Activated CD4-positive, alpha-beta memory T cell treated with anti-CD3 and anti-CD28 coated beads, Interleukin-2, amount 10 ng/mL, durations not matched to agents 7 days and 5 days (primary cell): ENCODE data around the gene ZNF750. TPM values are rescaled to one million over a fixed set of nuclear protein-coding genes. Genes with fewer than 3 reads are reported as not detected.

Experiments
- CTCF ChIA-PET: fragments of 350-600 bp; sonication (Branson Sonifier 250); formaldehyde crosslinking; loops from one replicate; lab custom pipeline; 2021; ENCODE audit warnings: antibody characterized with exemption, inconsistent platforms; lab: Charles Lee
- POLR2A ChIA-PET: fragments of 350-600 bp; sonication (Branson Sonifier 250); formaldehyde crosslinking; loops from one replicate; lab custom pipeline; 2021; ENCODE audit warnings: antibody characterized with exemption; lab: Charles Lee
- DNase-seq: peaks from one replicate; pipeline ENCODE4 v3.0.0-alpha.2; 2020
- H3K27ac Mint-ChIP-seq: one replicate; pipeline ENCODE4 v1.8.0; 2021; ENCODE audit warnings: mild to moderate bottlenecking, mixed read lengths
- H3K27me3 Mint-ChIP-seq: one replicate; pipeline ENCODE4 v1.8.0; 2021; ENCODE audit warnings: mixed read lengths
- H3K36me3 Mint-ChIP-seq: one replicate; pipeline ENCODE4 v1.8.0; 2021; ENCODE audit warnings: low read depth, mixed read lengths
- H3K4me1 Mint-ChIP-seq: one replicate; pipeline ENCODE4 v1.8.0; 2021; ENCODE audit warnings: mixed read lengths
- H3K4me3 Mint-ChIP-seq: one replicate; pipeline ENCODE4 v1.8.0; 2021; ENCODE audit warnings: mild to moderate bottlenecking, mixed read lengths
- H3K9me3 Mint-ChIP-seq: one replicate; pipeline ENCODE4 v1.8.0; 2021; ENCODE audit warnings: mixed read lengths
- total RNA-seq, 2 experiments: library from RNA; stranded (reverse); gene quantifications; one replicate each; pipeline ENCODE4 v1.2.3, GENCODE V29; 2021

Gene ZNF750
- total RNA-seq, 2 experiments from 2014 or later, result not detected

GRCh38 chr17:82871056-82871775, 31.4 kb upstream of the ZNF750 start:
- Mint-ChIP-seq H3K4me1 (peaks cover 26% of the 10 kb centered on the region), H3K4me3 (no peak overlapping the region), H3K27ac (no peak overlapping the region), H3K36me3 (peaks cover 13% of the 10 kb centered on the region), H3K27me3 (no peaks in the 10 kb centered on the region), H3K9me3 (no peaks in the 10 kb centered on the region)
- CTCF ChIA-PET, result no interaction called here
- POLR2A ChIA-PET, result interaction anchor here (0.9 kb wide), 1 partner anchor 14 kb away, joined by 3 read pairs; no protein-coding TSS in a partner anchor
- no peak for DNase-seq

GRCh38 chr17:82870541-82870940, 30.7 kb upstream of the ZNF750 start:
- H3K27me3 Mint-ChIP-seq, result no peaks in the 10 kb centered on the region
- ChIA-PET CTCF (no interaction called here), POLR2A (interaction anchor here (0.9 kb wide), 1 partner anchor 15 kb away, joined by 3 read pairs; no protein-coding TSS in a partner anchor)
- no peak for DNase-seq
- no peak overlapping the region for H3K27ac Mint-ChIP-seq
- H3K9me3 Mint-ChIP-seq, result no peaks in the 10 kb centered on the region
- H3K4me3 Mint-ChIP-seq, result no peak overlapping the region
- peaks cover 31% of the 10 kb centered on the region for H3K4me1 Mint-ChIP-seq
- H3K36me3 Mint-ChIP-seq, result peaks cover 13% of the 10 kb centered on the region

- Mint-ChIP-seq H3K4me3 (no peak overlapping the region), H3K27me3 (no peaks in the 10 kb centered on the region), H3K9me3 (no peaks in the 10 kb centered on the region), H3K36me3 (peaks cover 13% of the 10 kb centered on the region), H3K4me1 (peaks cover 34% of the 10 kb centered on the region), H3K27ac (no peak overlapping the region)
- ChIA-PET CTCF (interaction anchor here (1.1 kb wide), 1 partner anchor 88 kb away, joined by 4 read pairs; no protein-coding TSS in a partner anchor), POLR2A (no interaction called here)
- no peak for DNase-seq
These were observed 30.3 kb upstream of the ZNF750 start for GRCh38 chr17:82870091-82870491.

GRCh38 chr17:82869536-82869935, 29.7 kb upstream of the ZNF750 start:
- no peak for DNase-seq
- ChIA-PET CTCF (interaction anchor here (1.1 kb wide), 1 partner anchor 88 kb away, joined by 4 read pairs; no protein-coding TSS in a partner anchor), POLR2A (interaction anchor here (0.6 to 1.1 kb wide), 2 partner anchors 12 to 14 kb away, joined by 3 read pairs; no protein-coding TSS in a partner anchor)
- H3K4me1 Mint-ChIP-seq, result peaks cover 36% of the 10 kb centered on the region
- H3K27me3 Mint-ChIP-seq, result no peaks in the 10 kb centered on the region
- H3K9me3 Mint-ChIP-seq, result no peaks in the 10 kb centered on the region
- no peak overlapping the region for H3K4me3 Mint-ChIP-seq
- H3K27ac Mint-ChIP-seq, result no peak overlapping the region
- H3K36me3 Mint-ChIP-seq, result peaks cover 14% of the 10 kb centered on the region

GRCh38 chr17:82868715-82869131, 28.9 kb upstream of the ZNF750 start:
- Mint-ChIP-seq H3K27ac (no peak overlapping the region), H3K36me3 (peaks cover 20% of the 10 kb centered on the region), H3K4me3 (no peak overlapping the region), H3K4me1 (peaks cover 44% of the 10 kb centered on the region), H3K9me3 (no peaks in the 10 kb centered on the region), H3K27me3 (no peaks in the 10 kb centered on the region)
- ChIA-PET CTCF (interaction anchor here (1.1 kb wide), 1 partner anchor 87 kb away, joined by 4 read pairs; no protein-coding TSS in a partner anchor), POLR2A (interaction anchor here (1.1 kb wide), 1 partner anchor 13 kb away, joined by 3 read pairs; no protein-coding TSS in a partner anchor)
- DNase-seq, result no peak

- Mint-ChIP-seq H3K27ac (no peak overlapping the region), H3K27me3 (no peaks in the 10 kb centered on the region), H3K9me3 (no peaks in the 10 kb centered on the region), H3K4me1 (peaks cover 53% of the 10 kb centered on the region), H3K4me3 (no peak overlapping the region), H3K36me3 (peaks cover 24% of the 10 kb centered on the region)
- DNase-seq, result no peak
- POLR2A ChIA-PET, result no interaction called here
- CTCF ChIA-PET, result no interaction called here
These were observed 28.0 kb upstream of the ZNF750 start for GRCh38 chr17:82867763-82868325.

- H3K9me3 Mint-ChIP-seq, result no peaks in the 10 kb centered on the region
- peaks cover 60% of the 10 kb centered on the region for H3K4me1 Mint-ChIP-seq
- CTCF ChIA-PET, result interaction anchor here (0.6 kb wide), 1 partner anchor 30 kb away, joined by 3 read pairs; no protein-coding TSS in a partner anchor
- H3K27ac Mint-ChIP-seq, result no peak overlapping the region
- POLR2A ChIA-PET, result interaction anchor here (1.8 kb wide), 1 partner anchor 18 kb away, joined by 9 read pairs; no protein-coding TSS in a partner anchor
- H3K36me3 Mint-ChIP-seq, result peaks cover 29% of the 10 kb centered on the region
- DNase-seq, result no peak
- no peak overlapping the region for H3K4me3 Mint-ChIP-seq
- no peaks in the 10 kb centered on the region for H3K27me3 Mint-ChIP-seq
These were observed 26.9 kb upstream of the ZNF750 start for GRCh38 chr17:82866590-82867191.

- CTCF ChIA-PET, result interaction anchor here (0.6 to 2.8 kb wide), 3 partner anchors 10 to 86 kb away, joined by 3 to 14 read pairs (median 4); no protein-coding TSS in a partner anchor
These were observed 26.1 kb upstream of the ZNF750 start for GRCh38 chr17:82865774-82866395.

GRCh38 chr17:82865274-82865673, 25.5 kb upstream of the ZNF750 start:
- DNase-seq, result no peak
- CTCF ChIA-PET, result interaction anchor here (0.6 to 2.8 kb wide), 3 partner anchors 10 to 85 kb away, joined by 4 to 14 read pairs (median 14); no protein-coding TSS in a partner anchor
- no peaks in the 10 kb centered on the region for H3K9me3 Mint-ChIP-seq
- H3K4me1 Mint-ChIP-seq, result peaks cover 60% of the 10 kb centered on the region
- peak overlapping the region; percentile 95 for H3K27ac Mint-ChIP-seq
- H3K4me3 Mint-ChIP-seq, result no peak overlapping the region
- POLR2A ChIA-PET, result interaction anchor here (1.8 to 3.9 kb wide), 3 partner anchors 18 to 183 kb away, joined by 7 to 48 read pairs (median 9); no protein-coding TSS in a partner anchor
- peaks cover 21% of the 10 kb centered on the region for H3K36me3 Mint-ChIP-seq
- no peaks in the 10 kb centered on the region for H3K27me3 Mint-ChIP-seq

More at GRCh38 chr17:82865774-82866395, 26.1 kb upstream of the ZNF750 start:
- H3K36me3 Mint-ChIP-seq, result peaks cover 26% of the 10 kb centered on the region
- H3K9me3 Mint-ChIP-seq, result no peaks in the 10 kb centered on the region
- DNase-seq, result no peak
- POLR2A ChIA-PET, result interaction anchor here (0.8 to 1.8 kb wide), 2 partner anchors 15 to 19 kb away, joined by 3 to 9 read pairs; no protein-coding TSS in a partner anchor
- no peak overlapping the region for H3K4me3 Mint-ChIP-seq
- H3K27ac Mint-ChIP-seq, result peak overlapping the region; percentile 95
- H3K27me3 Mint-ChIP-seq, result no peaks in the 10 kb centered on the region
- peaks cover 62% of the 10 kb centered on the region for H3K4me1 Mint-ChIP-seq

GRCh38 chr17:82864713-82865248, 25.0 kb upstream of the ZNF750 start:
- DNase-seq, result no peak
- Mint-ChIP-seq H3K4me1 (peaks cover 63% of the 10 kb centered on the region), H3K36me3 (peaks cover 20% of the 10 kb centered on the region), H3K4me3 (peak overlapping the region; percentile 62), H3K27me3 (no peaks in the 10 kb centered on the region), H3K27ac (peak overlapping the region; percentile 95), H3K9me3 (no peaks in the 10 kb centered on the region)
- ChIA-PET CTCF (interaction anchor here (1.2 to 2.8 kb wide), 5 partner anchors 11 to 29 kb away, joined by 3 to 14 read pairs (median 12); no protein-coding TSS in a partner anchor), POLR2A (interaction anchor here (0.8 to 3.9 kb wide), 13 partner anchors 8 to 335 kb away, joined by 3 to 48 read pairs (median 5); partner anchors contain the start of gene FN3KRP)

GRCh38 chr17:82863941-82864712, 24.3 kb upstream of the ZNF750 start:
- Mint-ChIP-seq H3K36me3 (peaks cover 20% of the 10 kb centered on the region), H3K27me3 (no peaks in the 10 kb centered on the region), H3K27ac (peak overlapping the region; percentile 95), H3K9me3 (no peaks in the 10 kb centered on the region), H3K4me3 (peak overlapping the region; percentile 62), H3K4me1 (peaks cover 70% of the 10 kb centered on the region)
- CTCF ChIA-PET, result interaction anchor here (0.8 to 2.8 kb wide), 9 partner anchors 11 to 83 kb away, joined by 3 to 15 read pairs (median 5); no protein-coding TSS in a partner anchor
- POLR2A ChIA-PET, result interaction anchor here (0.8 to 3.9 kb wide), 15 partner anchors 9 to 336 kb away, joined by 3 to 48 read pairs (median 5); partner anchors contain the start of gene FN3KRP
- peak; percentile 93 for DNase-seq
